WTC11 (cell line): ENCODE measurements around the gene RYR3. TPM values are rescaled to one million over a fixed set of nuclear protein-coding genes. Genes with fewer than 3 reads are reported as not detected.

Experiments
- ATAC-seq: fragments of 200-7000 bp; cut with Tn5 transposase; 2 replicates; pipeline ENCODE4 v1.10.0; 2021; ENCODE audit warnings: mild to moderate bottlenecking, moderate library complexity
- CTCF ChIA-PET: fragments of 300-600 bp; sonication (Branson Sonifier 250); formaldehyde crosslinking; loops from one replicate; lab custom pipeline; 2021; ENCODE audit warnings: antibody characterized with exemption; lab: Charles Lee
- POLR2A ChIA-PET: fragments of 350-600 bp; sonication (Branson Sonifier 250); formaldehyde crosslinking; loops from one replicate; lab custom pipeline; 2021; ENCODE audit warnings: antibody characterized with exemption; lab: Charles Lee
- DNase-seq: peaks from one replicate; pipeline ENCODE4 v3.0.0; 2021; ENCODE audit warnings: low spot score
- H3K27ac Mint-ChIP-seq: 2 replicates; pipeline ENCODE4 v1.8.0; 2021; ENCODE audit warnings: mixed read lengths
- H3K27me3 Mint-ChIP-seq: 2 replicates; pipeline ENCODE4 v1.8.0; 2021; ENCODE audit warnings: low read depth, mild to moderate bottlenecking, moderate library complexity, mixed read lengths
- H3K36me3 Mint-ChIP-seq: 2 replicates; pipeline ENCODE4 v1.8.0; 2021; ENCODE audit warnings: mixed read lengths
- H3K4me1 Mint-ChIP-seq: 2 replicates; pipeline ENCODE4 v1.8.0; 2022; ENCODE audit warnings: mixed read lengths
- H3K4me3 Mint-ChIP-seq: 2 replicates; pipeline ENCODE4 v1.8.0; 2021; ENCODE audit warnings: mild to moderate bottlenecking, moderate library complexity, mixed read lengths
- H3K9me3 Mint-ChIP-seq: 2 replicates; pipeline ENCODE4 v1.8.0; 2021; ENCODE audit warnings: mixed read lengths
- ATF6 ChIP-seq: sonication (generic); formaldehyde crosslinking; IDR thresholded peaks from 2 replicates; pipeline ENCODE4 v1.8.1; 2023; ENCODE audit warnings: mild to moderate bottlenecking, missing genetic modification reagents
- CBFB ChIP-seq: sonication (generic); formaldehyde crosslinking; IDR thresholded peaks from 2 replicates; pipeline ENCODE4 v1.8.1; 2022; ENCODE audit warnings: mild to moderate bottlenecking, low read depth, missing genetic modification reagents
- CREB1 ChIP-seq: sonication (generic); formaldehyde crosslinking; IDR thresholded peaks from 2 replicates; pipeline ENCODE4 v1.8.0; 2023; ENCODE audit warnings: mild to moderate bottlenecking, missing genetic modification reagents
- EMX1 ChIP-seq: fragments of 250-450 bp; sonication (Bioruptor Pico); IDR thresholded peaks from 2 replicates; pipeline ENCODE4 v1.8.0; 2021; ENCODE audit warnings: mild to moderate bottlenecking
- ESRRA ChIP-seq: sonication (generic); formaldehyde crosslinking; IDR thresholded peaks from 2 replicates; pipeline ENCODE4 v1.8.1; 2022; ENCODE audit warnings: mild to moderate bottlenecking, missing genetic modification reagents, borderline replicate concordance
- FOXJ3 ChIP-seq: sonication (generic); formaldehyde crosslinking; IDR thresholded peaks from 2 replicates; pipeline ENCODE4 v1.9.0; 2021; ENCODE audit warnings: missing genetic modification reagents, mild to moderate bottlenecking, borderline replicate concordance
- FOXP1 ChIP-seq: sonication (generic); formaldehyde crosslinking; IDR thresholded peaks from 2 replicates; pipeline ENCODE4 v1.8.0; 2022; ENCODE audit warnings: missing genetic modification reagents, mild to moderate bottlenecking, moderate library complexity, borderline replicate concordance
- HMGA2 ChIP-seq: fragments of 250-450 bp; sonication (Bioruptor Pico); IDR thresholded peaks from 2 replicates; pipeline ENCODE4 v1.4.0; 2021; ENCODE audit warnings: mild to moderate bottlenecking, moderate library complexity
- HMGXB4 ChIP-seq: sonication (generic); formaldehyde crosslinking; IDR thresholded peaks from 2 replicates; pipeline ENCODE4 v1.8.1; 2023; ENCODE audit warnings: mild to moderate bottlenecking, moderate library complexity, missing genetic modification reagents
- IRF1 ChIP-seq: sonication (generic); formaldehyde crosslinking; IDR thresholded peaks from 2 replicates; pipeline ENCODE4 v1.8.0; 2023; ENCODE audit warnings: missing genetic modification reagents
- KAT7 ChIP-seq: sonication (generic); formaldehyde crosslinking; IDR thresholded peaks from 2 replicates; pipeline ENCODE4 v1.8.1; 2023; ENCODE audit warnings: missing genetic modification reagents, mild to moderate bottlenecking, borderline replicate concordance
- NFE2L1 ChIP-seq: sonication (generic); formaldehyde crosslinking; IDR thresholded peaks from 2 replicates; pipeline ENCODE4 v1.8.1; 2023; ENCODE audit warnings: missing genetic modification reagents
- NFYB ChIP-seq: sonication (generic); formaldehyde crosslinking; conservative IDR thresholded peaks from 2 replicates; pipeline ENCODE4 v1.8.0; 2022; ENCODE audit warnings: low read depth, missing genetic modification reagents
- NR2C2 ChIP-seq: sonication (generic); formaldehyde crosslinking; IDR thresholded peaks from 2 replicates; pipeline ENCODE4 v1.8.0; 2022; ENCODE audit warnings: mild to moderate bottlenecking, missing genetic modification reagents
- PRDM15 ChIP-seq: sonication (generic); formaldehyde crosslinking; IDR thresholded peaks from 2 replicates; pipeline ENCODE4 v1.8.0; 2022; ENCODE audit warnings: missing genetic modification reagents
- PREB ChIP-seq: sonication (generic); formaldehyde crosslinking; IDR thresholded peaks from 2 replicates; pipeline ENCODE4 v1.8.1; 2022; ENCODE audit warnings: mild to moderate bottlenecking, missing genetic modification reagents, moderate library complexity, borderline replicate concordance
- PRRX2 ChIP-seq: fragments of 250-450 bp; sonication (Bioruptor Pico); IDR thresholded peaks from 2 replicates; pipeline ENCODE4 v1.8.0; 2021; ENCODE audit warnings: mild to moderate bottlenecking
- RELA ChIP-seq: sonication (generic); formaldehyde crosslinking; IDR thresholded peaks from 2 replicates; pipeline ENCODE4 v1.8.1; 2022; ENCODE audit warnings: missing genetic modification reagents, mild to moderate bottlenecking, borderline replicate concordance
- RORB ChIP-seq: fragments of 250-450 bp; sonication (Bioruptor Pico); IDR thresholded peaks from 2 replicates; pipeline ENCODE4 v1.9.0; 2021; ENCODE audit warnings: mild to moderate bottlenecking
- SP1 ChIP-seq: sonication (generic); formaldehyde crosslinking; conservative IDR thresholded peaks from 2 replicates; pipeline ENCODE4 v1.8.1; 2022; ENCODE audit warnings: missing genetic modification reagents
- TEAD1 ChIP-seq: sonication (generic); formaldehyde crosslinking; IDR thresholded peaks from 2 replicates; pipeline ENCODE4 v1.8.0; 2022; ENCODE audit warnings: mild to moderate bottlenecking, missing genetic modification reagents
- USF1 ChIP-seq: sonication (generic); formaldehyde crosslinking; IDR thresholded peaks from 2 replicates; pipeline ENCODE4 v1.8.0; 2022; ENCODE audit warnings: mild to moderate bottlenecking, missing genetic modification reagents
- ZNF121 ChIP-seq: sonication (generic); formaldehyde crosslinking; IDR thresholded peaks from 2 replicates; pipeline ENCODE4 v1.8.0; 2023; ENCODE audit warnings: missing genetic modification reagents
- ZNF396 ChIP-seq: fragments of 250-450 bp; sonication (Bioruptor Pico); IDR thresholded peaks from 2 replicates; pipeline ENCODE4 v1.8.0; 2021; ENCODE audit warnings: mild to moderate bottlenecking, moderate library complexity, borderline replicate concordance
- ZNF512 ChIP-seq: sonication (generic); formaldehyde crosslinking; IDR thresholded peaks from 2 replicates; pipeline ENCODE4 v1.8.1; 2022; ENCODE audit warnings: missing genetic modification reagents, borderline replicate concordance
- ZNF671 ChIP-seq: fragments of 250-450 bp; sonication (Bioruptor Pico); IDR thresholded peaks from 2 replicates; pipeline ENCODE4 v1.8.0; 2021; ENCODE audit warnings: mild to moderate bottlenecking
- total RNA-seq: library from RNA; stranded (reverse); gene quantifications from 3 replicates; pipeline ENCODE4 v1.2.3, GENCODE V29; 2021

Gene RYR3
- total RNA-seq, 1 experiment from 2014 or later = 1.4 TPM

GRCh38 chr15:33638453-33638852, 327.7 kb downstream of the RYR3 start:
- CTCF ChIA-PET = no interaction called here
- POLR2A ChIA-PET = no interaction called here
- no peak overlapping the region for H3K27ac Mint-ChIP-seq
- no peaks in the 10 kb centered on the region for H3K27me3 Mint-ChIP-seq
- no peak for TF ChIP-seq ZNF396
- TF ChIP-seq ZNF121 (CRISPR knock-in tag) = no peak
- TF ChIP-seq HMGXB4 (CRISPR knock-in tag) = no peak
- TF ChIP-seq RORB = no peak
- no peak for TF ChIP-seq PRDM15
- no peak for TF ChIP-seq USF1 (CRISPR knock-in tag)
- no peak for TF ChIP-seq TEAD1
- TF ChIP-seq NR2C2 (CRISPR knock-in tag) = no peak
- TF ChIP-seq CBFB (CRISPR knock-in tag) = no peak
- no peak for TF ChIP-seq HMGA2 (CRISPR knock-in tag)
- no peak for TF ChIP-seq ESRRA (CRISPR knock-in tag)
- TF ChIP-seq CREB1 (CRISPR knock-in tag) = no peak
- TF ChIP-seq RELA (CRISPR knock-in tag) = no peak
- no peak for TF ChIP-seq PREB (CRISPR knock-in tag)
- no peak for TF ChIP-seq ZNF671 (CRISPR knock-in tag)
- no peak for TF ChIP-seq NFE2L1 (CRISPR knock-in tag)
- no peak for TF ChIP-seq KAT7
- no peak for TF ChIP-seq FOXP1 (CRISPR knock-in tag)
- no peak for TF ChIP-seq IRF1
- no peak for TF ChIP-seq EMX1 (CRISPR knock-in tag)
- no peaks in the 10 kb centered on the region for H3K36me3 Mint-ChIP-seq
- H3K4me3 Mint-ChIP-seq = no peak overlapping the region
- H3K4me1 Mint-ChIP-seq = peaks cover 13% of the 10 kb centered on the region
- ATAC-seq (no peak), DNase-seq (no peak)
- H3K9me3 Mint-ChIP-seq = no peaks in the 10 kb centered on the region

GRCh38 chr15:33639051-33639450, 328.3 kb downstream of the RYR3 start:
- CTCF ChIA-PET = interaction anchor here (0.9 kb wide), 1 partner anchor 352 kb away, joined by 3 read pairs; no protein-coding TSS in a partner anchor

More at GRCh38 chr15:33639051-33639450, 328.3 kb downstream of the RYR3 start:
- no peaks in the 10 kb centered on the region for H3K27me3 Mint-ChIP-seq
- H3K27ac Mint-ChIP-seq = no peak overlapping the region
- no peak for ATAC-seq
- POLR2A ChIA-PET = no interaction called here
- H3K4me3 Mint-ChIP-seq = no peak overlapping the region
- DNase-seq = no peak
- peaks cover 13% of the 10 kb centered on the region for H3K4me1 Mint-ChIP-seq
- no peaks in the 10 kb centered on the region for H3K36me3 Mint-ChIP-seq
- TF ChIP-seq CBFB (CRISPR knock-in tag) = no peak
- TF ChIP-seq PRRX2 (CRISPR knock-in tag) = no peak
- no peak for TF ChIP-seq ATF6 (CRISPR knock-in tag)
- no peak for TF ChIP-seq FOXJ3 (CRISPR knock-in tag)
- TF ChIP-seq ZNF512 (CRISPR knock-in tag) = no peak
- no peak for TF ChIP-seq CREB1 (CRISPR knock-in tag)
- TF ChIP-seq NFYB (CRISPR knock-in tag) = no peak
- TF ChIP-seq SP1 = no peak
- H3K9me3 Mint-ChIP-seq = no peaks in the 10 kb centered on the region
